ENCODE measurements around the gene C16orf92. TPM values are rescaled to one million over a fixed set of nuclear protein-coding genes. Genes with fewer than 3 reads are reported as not detected.

C16orf92 gene
- total RNA-seq, 1 donor from 2014 or later = not detected

GRCh38 chr16:30054451-30054850, 31.5 kb downstream of the C16orf92 start:
- no peaks in the 10 kb centered on the region for H3K27me3 ChIP-seq (ENCODE audit: control insufficient read depth, insufficient read depth, low read length)
- TF ChIP-seq CTCF (IDR thresholded peaks at IDR 0.05; ENCODE audit: insufficient read depth, low read length, poor library complexity, severe bottlenecking) = no peak
- DNase-seq (ENCODE audit: low read depth) = no peak
- H3K36me3 ChIP-seq (ENCODE audit: control insufficient read depth, insufficient read depth, low read length) = no peaks in the 10 kb centered on the region
- H3K4me3 ChIP-seq (ENCODE audit: low read depth, low read length) = no peak overlapping the region

DNA sequence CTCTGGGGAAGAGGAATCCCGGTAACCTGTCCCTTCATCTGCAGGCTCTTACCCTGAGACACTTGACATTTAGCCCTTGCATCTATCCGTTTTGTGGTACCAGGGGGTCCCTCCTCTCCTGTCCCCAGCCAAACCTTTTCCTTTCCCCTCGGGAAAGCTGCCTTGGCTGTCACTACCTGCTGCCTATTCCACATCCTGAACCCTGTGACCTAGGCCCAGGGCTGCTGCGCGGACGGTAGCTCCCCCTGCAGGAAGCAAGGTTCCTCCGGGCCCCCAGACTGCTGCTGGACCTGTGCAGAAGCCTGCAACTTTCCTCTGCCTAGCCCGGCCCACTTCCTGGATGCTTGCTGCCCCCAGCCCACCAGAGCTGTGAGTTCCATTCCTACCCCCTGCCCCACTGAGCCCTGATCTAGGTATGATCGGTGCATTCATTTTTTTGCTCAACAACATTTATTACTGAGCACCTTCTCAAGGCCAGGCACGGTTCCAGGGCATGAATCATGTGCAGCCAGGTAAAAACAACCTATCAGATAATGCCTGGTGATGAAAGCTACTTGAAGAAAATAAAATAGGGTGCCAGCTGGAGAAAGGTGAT, 32.1 kb downstream of the C16orf92 start:
- H3K36me3 ChIP-seq (ENCODE audit: control insufficient read depth, insufficient read depth, low read length) = no peaks in the 10 kb centered on the region
- TF ChIP-seq CTCF (IDR thresholded peaks at IDR 0.05; ENCODE audit: insufficient read depth, low read length, poor library complexity, severe bottlenecking) = peak; percentile 83
- H3K4me3 ChIP-seq (ENCODE audit: low read depth, low read length) = no peak overlapping the region
- no peak for DNase-seq (ENCODE audit: low read depth)
- H3K27me3 ChIP-seq (ENCODE audit: control insufficient read depth, insufficient read depth, low read length) = no peaks in the 10 kb centered on the region

- DNase-seq (ENCODE audit: low read depth) = no peak
- no peaks in the 10 kb centered on the region for H3K36me3 ChIP-seq (ENCODE audit: control insufficient read depth, insufficient read depth, low read length)
- H3K4me3 ChIP-seq (ENCODE audit: low read depth, low read length) = no peak overlapping the region
- H3K27me3 ChIP-seq (ENCODE audit: control insufficient read depth, insufficient read depth, low read length) = no peaks in the 10 kb centered on the region
- TF ChIP-seq CTCF (IDR thresholded peaks at IDR 0.05; ENCODE audit: insufficient read depth, low read length, poor library complexity, severe bottlenecking) = no peak
These were observed 37.3 kb downstream of the C16orf92 start for GRCh38 chr16:30060346-30060745.

- H3K27me3 ChIP-seq (ENCODE audit: control insufficient read depth, insufficient read depth, low read length) = no peaks in the 10 kb centered on the region
- DNase-seq (ENCODE audit: low read depth) = no peak
- H3K4me3 ChIP-seq (ENCODE audit: low read depth, low read length) = no peak overlapping the region
- no peaks in the 10 kb centered on the region for H3K36me3 ChIP-seq (ENCODE audit: control insufficient read depth, insufficient read depth, low read length)
- TF ChIP-seq CTCF (IDR thresholded peaks at IDR 0.05; ENCODE audit: insufficient read depth, low read length, poor library complexity, severe bottlenecking) = no peak
These were observed 38.0 kb downstream of the C16orf92 start for GRCh38 chr16:30060836-30061554.

DNA sequence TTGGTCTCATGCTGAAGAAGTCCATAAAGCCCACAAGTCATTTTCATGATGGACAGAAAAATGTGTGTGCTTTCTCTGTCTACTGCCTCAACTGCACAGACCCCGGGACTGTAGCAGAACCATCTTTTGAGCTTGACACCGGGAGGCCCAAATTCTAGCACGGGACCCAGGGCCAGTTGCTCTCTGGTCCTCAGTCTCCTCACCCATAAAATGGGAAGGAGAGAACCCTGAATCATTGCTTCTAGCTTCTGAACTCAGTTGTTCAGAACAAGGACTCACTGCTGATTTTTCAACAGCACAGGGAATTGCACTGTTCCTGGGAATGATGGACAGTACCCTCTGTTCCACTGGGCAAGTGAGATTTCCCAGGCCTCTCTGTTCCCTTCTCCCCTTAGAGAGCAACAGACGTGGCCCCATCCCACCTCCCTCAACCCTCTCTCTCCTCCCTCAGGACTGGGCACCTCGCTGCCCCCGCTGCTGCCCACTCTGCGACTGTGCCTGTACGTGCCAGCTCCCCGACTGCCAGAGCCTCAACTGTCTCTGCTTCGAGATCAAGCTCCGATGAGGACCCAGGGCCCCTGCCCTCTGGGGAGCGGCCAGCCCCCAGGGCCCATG, 40.4 kb downstream of the C16orf92 start:
- H3K27me3 ChIP-seq (ENCODE audit: control insufficient read depth, insufficient read depth, low read length) = no peaks in the 10 kb centered on the region
- no peaks in the 10 kb centered on the region for H3K36me3 ChIP-seq (ENCODE audit: control insufficient read depth, insufficient read depth, low read length)
- no peak for TF ChIP-seq CTCF (IDR thresholded peaks at IDR 0.05; ENCODE audit: insufficient read depth, low read length, poor library complexity, severe bottlenecking)
- no peak overlapping the region for H3K4me3 ChIP-seq (ENCODE audit: low read depth, low read length)
- DNase-seq (ENCODE audit: low read depth) = no peak
